GM19193 (cell line): ENCODE data around the gene GSG1L.

Experiments
- POLR2A ChIP-seq: IDR thresholded peaks from 4 replicates; pipeline ENCODE4 v1.6.1; 2011; ENCODE audit not compliant: insufficient read depth, insufficient read length; ENCODE audit errors: extremely low read depth

Gene GSG1L

GRCh38 chr16:27740496-27741201, 322.9 kb downstream of the GSG1L start:
- no peak for TF ChIP-seq POLR2A

- TF ChIP-seq POLR2A, result no peak
Observed at GRCh38 chr16:27739606-27740357, 323.7 kb downstream of the GSG1L start.

GRCh38 chr16:27738596-27738995, 324.9 kb downstream of the GSG1L start:
- TF ChIP-seq POLR2A, result no peak
